ENCODE measurements around the gene FAM9C. TPM values are rescaled to one million over a fixed set of nuclear protein-coding genes. Genes with fewer than 3 reads are reported as not detected.
A peak's percentile ranks its signal among the peaks of the same experiment; 100 is the strongest.

Gene FAM9C
- total RNA-seq, result 1 to 10 TPM in 1 of 4 donors, under 1 TPM in 1, not detected in 2; 0.57 to 1.6 TPM

DNA sequence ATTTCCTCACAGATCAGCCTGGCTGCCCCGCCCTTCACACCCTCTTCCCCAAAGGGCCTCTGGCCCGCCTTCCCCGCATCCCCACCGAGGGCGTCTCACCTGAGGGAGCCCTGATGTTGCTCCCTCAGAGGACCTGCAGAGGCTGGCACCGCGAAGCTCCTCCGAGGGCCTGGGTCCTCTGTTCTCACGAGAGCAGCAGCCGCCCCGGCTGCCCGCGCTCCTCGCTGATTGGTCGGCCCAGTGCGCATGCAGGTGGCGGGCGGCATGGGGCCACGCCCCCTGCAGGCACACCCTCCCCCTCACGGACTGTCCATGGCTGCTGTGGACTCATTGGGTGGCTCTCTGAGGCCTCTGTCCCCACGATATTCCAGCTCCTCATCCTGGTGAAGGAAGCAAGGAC is at the start of gene FAM9C:
FAM9C (minus strand) TSS at position 180 of the 400 bp plus-strand sequence. CDS start 831 bp downstream, outside the sequence.
- Histone ChIP-seq H3K4me3 (no peak within 1 kb of the TSS), H3K27ac (no peak within 1 kb of the TSS), H3K9me3 (no peaks in the 10 kb centered on the region), H3K27me3 (no peaks in the 10 kb centered on the region), H3K36me3 (no peaks in the 10 kb centered on the region), H3K4me1 (no peaks in the 10 kb centered on the region)
- DNase-seq, result no peak
- TF ChIP-seq POLR2A (IDR thresholded peaks at IDR 0.05), result no peak
- TF ChIP-seq, protein P1, sequence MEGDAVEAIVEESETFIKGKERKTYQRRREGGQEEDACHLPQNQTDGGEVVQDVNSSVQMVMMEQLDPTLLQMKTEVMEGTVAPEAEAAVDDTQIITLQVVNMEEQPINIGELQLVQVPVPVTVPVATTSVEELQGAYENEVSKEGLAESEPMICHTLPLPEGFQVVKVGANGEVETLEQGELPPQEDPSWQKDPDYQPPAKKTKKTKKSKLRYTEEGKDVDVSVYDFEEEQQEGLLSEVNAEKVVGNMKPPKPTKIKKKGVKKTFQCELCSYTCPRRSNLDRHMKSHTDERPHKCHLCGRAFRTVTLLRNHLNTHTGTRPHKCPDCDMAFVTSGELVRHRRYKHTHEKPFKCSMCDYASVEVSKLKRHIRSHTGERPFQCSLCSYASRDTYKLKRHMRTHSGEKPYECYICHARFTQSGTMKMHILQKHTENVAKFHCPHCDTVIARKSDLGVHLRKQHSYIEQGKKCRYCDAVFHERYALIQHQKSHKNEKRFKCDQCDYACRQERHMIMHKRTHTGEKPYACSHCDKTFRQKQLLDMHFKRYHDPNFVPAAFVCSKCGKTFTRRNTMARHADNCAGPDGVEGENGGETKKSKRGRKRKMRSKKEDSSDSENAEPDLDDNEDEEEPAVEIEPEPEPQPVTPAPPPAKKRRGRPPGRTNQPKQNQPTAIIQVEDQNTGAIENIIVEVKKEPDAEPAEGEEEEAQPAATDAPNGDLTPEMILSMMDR (IDR thresholded peaks at IDR 0.05), result no peak

DNA sequence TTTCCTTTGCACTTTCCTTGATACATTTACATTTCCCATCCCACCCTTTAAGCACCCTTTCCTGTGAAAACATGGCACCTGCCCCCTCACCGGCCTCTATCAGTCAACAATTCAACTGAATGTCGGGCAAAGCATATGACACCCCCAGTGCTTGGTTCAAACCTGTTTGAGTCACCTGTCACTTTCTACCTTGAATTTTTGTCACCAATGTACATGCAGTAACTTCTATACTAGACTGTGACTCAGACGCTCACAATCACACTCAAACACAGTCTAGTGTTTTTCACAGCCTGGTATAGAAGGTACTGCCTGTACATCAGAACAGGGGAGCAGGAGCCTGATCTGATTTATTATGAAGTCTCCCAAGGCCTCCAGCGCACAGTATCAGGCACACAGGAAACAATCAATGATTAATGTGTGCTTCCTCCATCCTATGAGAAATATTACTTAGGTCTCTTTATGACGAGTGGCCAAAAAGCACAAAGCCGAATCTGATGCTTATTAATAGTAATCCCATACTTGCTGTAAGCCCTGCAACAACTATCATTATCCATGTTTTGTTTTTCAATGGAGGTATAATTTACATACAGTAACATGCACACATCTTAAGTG is 49.2 kb upstream of the FAM9C start:
- no peaks in the 10 kb centered on the region for H3K36me3 ChIP-seq
- TF ChIP-seq, protein P1 (IDR thresholded peaks at IDR 0.05), result no peak
- no peak for TF ChIP-seq POLR2A (IDR thresholded peaks at IDR 0.05)
- no peak for DNase-seq
- H3K9me3 ChIP-seq, result no peaks in the 10 kb centered on the region
- peaks cover 0 to 9% (median 0%) of the 10 kb centered on the region in 4 donors for H3K4me1 ChIP-seq
- no peak overlapping the region for H3K4me3 ChIP-seq
- H3K27ac ChIP-seq, result peak overlapping the region; percentile 59 to 79 (median 70)
- no peaks in the 10 kb centered on the region for H3K27me3 ChIP-seq

DNA sequence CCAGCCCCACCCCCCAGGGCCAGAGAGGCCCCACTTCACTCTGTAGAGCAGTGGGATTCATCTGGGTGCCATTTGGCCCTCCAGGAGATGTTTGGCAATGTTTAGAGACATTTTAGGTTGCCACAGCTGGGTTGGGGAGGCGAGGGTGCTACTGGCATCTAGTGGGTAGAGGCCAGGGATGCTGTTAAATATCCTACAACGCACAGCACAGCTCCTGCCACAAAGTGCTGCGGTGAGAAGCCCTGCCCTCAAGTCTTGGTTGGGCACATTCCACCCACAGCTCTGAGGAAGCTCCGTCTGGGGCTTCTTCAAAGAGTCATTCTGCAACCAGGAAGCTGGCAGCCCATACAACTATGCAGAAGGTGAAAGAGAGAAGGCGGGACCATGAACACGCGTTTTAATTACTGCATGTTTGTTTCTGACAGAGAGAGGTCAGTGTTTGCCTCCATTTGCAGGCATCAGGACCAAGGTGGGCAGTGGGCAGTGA is 48.1 kb upstream of the FAM9C start:
- DNase-seq, result peak in 2 of 3 donors; percentile 78 to 87
- Histone ChIP-seq H3K27ac (peak overlapping the region; percentile 59 to 79 (median 77)), H3K4me3 (no peak overlapping the region), H3K9me3 (no peaks in the 10 kb centered on the region), H3K4me1 (peaks cover 0 to 9% (median 0%) of the 10 kb centered on the region in 4 donors), H3K27me3 (no peaks in the 10 kb centered on the region), H3K36me3 (no peaks in the 10 kb centered on the region)
- TF ChIP-seq, protein P1 (IDR thresholded peaks at IDR 0.05), result peak in 3 of 6 experiments; percentile 12 to 45 (median 41)
- TF ChIP-seq POLR2A (IDR thresholded peaks at IDR 0.05), result no peak

DNA sequence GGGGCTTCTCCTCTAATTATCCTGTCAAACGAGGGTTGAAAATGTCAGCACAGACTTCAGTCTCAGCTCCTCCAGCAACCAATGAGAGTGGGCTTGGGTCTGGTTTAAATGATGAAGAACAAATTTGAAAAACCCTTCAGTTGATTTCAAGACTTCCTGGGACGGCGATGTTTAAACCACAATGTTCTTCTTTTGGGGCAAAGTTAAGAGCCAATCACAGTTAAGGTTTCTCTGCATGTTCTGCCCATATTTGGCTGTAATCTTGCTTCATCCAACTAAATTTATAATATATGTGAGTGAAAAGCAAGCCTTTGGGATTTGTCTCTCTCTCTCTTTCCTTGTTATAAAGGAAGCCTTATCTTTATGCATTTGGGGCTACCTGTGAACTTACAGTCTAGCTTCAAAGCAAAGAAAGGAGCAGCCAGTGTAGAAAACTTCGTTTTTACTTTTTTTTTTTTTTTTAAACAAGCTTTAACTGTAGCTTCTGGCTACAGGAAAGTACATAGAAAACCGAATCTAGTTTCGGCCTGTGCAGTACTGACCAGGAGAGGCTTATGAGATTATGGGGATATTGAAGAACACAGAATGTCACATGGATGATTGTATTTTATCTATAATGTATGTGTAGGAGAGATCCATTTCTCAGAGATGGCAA is 46.8 kb upstream of the FAM9C start:
- TF ChIP-seq, protein P1 (IDR thresholded peaks at IDR 0.05), result no peak
- TF ChIP-seq POLR2A (IDR thresholded peaks at IDR 0.05), result no peak
- no peaks in the 10 kb centered on the region for H3K9me3 ChIP-seq
- peaks cover 0 to 9% (median 3%) of the 10 kb centered on the region in 4 donors for H3K4me1 ChIP-seq
- H3K4me3 ChIP-seq, result no peak overlapping the region
- peak in 1 of 3 donors; percentile 37 for DNase-seq
- peak overlapping the region; percentile 72 to 79 (median 77) for H3K27ac ChIP-seq
- H3K27me3 ChIP-seq, result no peaks in the 10 kb centered on the region
- no peaks in the 10 kb centered on the region for H3K36me3 ChIP-seq

DNA sequence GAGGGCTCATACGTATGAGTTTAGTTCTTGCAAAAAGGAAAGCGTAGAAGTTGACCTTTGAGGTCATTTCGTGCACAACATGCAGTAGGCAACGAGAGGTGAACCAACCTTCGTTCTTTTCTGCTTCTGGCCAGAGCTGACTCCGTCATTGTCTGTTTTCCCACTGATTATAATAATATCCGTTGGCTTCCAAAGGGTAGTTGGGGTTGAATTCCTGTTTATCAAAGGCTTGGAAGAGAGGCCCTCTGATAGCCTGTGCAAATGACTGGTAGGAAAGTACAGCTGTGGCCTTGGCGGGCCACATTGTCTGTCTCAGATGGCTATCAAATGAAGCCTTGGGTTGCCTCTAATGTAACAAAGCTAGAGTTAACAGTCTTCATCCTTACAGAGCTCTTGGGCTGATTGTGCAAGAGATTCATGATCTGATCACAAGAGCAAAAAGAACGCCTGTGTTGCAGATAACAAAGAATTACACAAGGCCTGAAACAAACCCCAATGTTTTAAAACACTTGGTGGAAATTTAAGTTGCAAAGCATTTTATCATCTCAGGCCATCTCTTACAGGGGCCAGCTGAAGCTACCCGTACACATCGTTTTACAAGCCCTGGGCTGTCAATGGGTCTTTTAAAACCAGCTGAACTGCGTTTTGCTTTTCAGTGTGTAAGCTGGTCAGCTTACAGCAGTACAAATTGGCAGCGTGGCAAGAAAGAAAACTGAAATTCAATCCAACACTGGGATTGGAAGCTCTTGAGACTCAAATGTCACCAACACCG is 46.1 kb upstream of the FAM9C start:
- DNase-seq, result no peak
- no peaks in the 10 kb centered on the region for H3K9me3 ChIP-seq
- no peaks in the 10 kb centered on the region for H3K27me3 ChIP-seq
- no peaks in the 10 kb centered on the region for H3K36me3 ChIP-seq
- peak overlapping the region; percentile 72 to 79 (median 77) for H3K27ac ChIP-seq
- H3K4me3 ChIP-seq, result no peak overlapping the region
- peaks cover 0 to 9% (median 3%) of the 10 kb centered on the region in 4 donors for H3K4me1 ChIP-seq
- no peak for TF ChIP-seq POLR2A (IDR thresholded peaks at IDR 0.05)
- TF ChIP-seq, protein P1 (IDR thresholded peaks at IDR 0.05), result no peak

Data from Peyer's patch (tissue), 4 donors.